SK-N-SH (cell line): ENCODE measurements around the gene ARHGAP23. TPM values are rescaled to one million over a fixed set of nuclear protein-coding genes. Genes with fewer than 3 reads are reported as not detected.

Experiments
- CTCF ChIA-PET: fragments of 300-600, 350-600 bp; formaldehyde crosslinking; extraction: SDS; loops from one replicate; lab custom pipeline; 2021; lab: Yijun Ruan, JAX
- POLR2A ChIA-PET: fragments of 350-600 bp; sonication (Branson Sonifier 250); formaldehyde crosslinking; extraction: SDS; loops from one replicate; lab custom pipeline; 2020; ENCODE audit warnings: antibody characterized with exemption, inconsistent platforms; lab: Yijun Ruan, JAX
- DNase-seq: peaks from one replicate; pipeline ENCODE4 v3.0.0; 2012
- H2AFZ ChIP-seq: fragments of 200-600 bp; sonication (generic); 2 replicates; pipeline ENCODE4 v1.8.1; 2016; ENCODE audit warnings: antibody characterized with exemption, mild to moderate bottlenecking, low read depth
- H3F3A ChIP-seq: fragments of 200-600 bp; sonication (generic); replicated peaks from 2 replicates; pipeline ENCODE3; 2016; ENCODE audit warnings: antibody characterized with exemption, mild to moderate bottlenecking; ENCODE audit not compliant: insufficient read depth
- H3K27ac ChIP-seq, 2 experiments: fragments of 200-500 bp in 1 of 2; fragments of 200-600 bp in 1 of 2; sonication (Bioruptor generic) in 1 of 2; sonication (generic), shearing (Covaris generic) in 1 of 2; 2 replicates each; pipeline versions ENCODE4 v1.5.1 to v1.6.1; 2014 to 2016; ENCODE audit warnings: low read depth in 2 of 2, inconsistent platforms in 1 of 2, low read length in 1 of 2, mild to moderate bottlenecking in 1 of 2, mixed read lengths in 1 of 2
- H3K27me3 ChIP-seq: fragments of 200-600 bp; sonication (generic), shearing (Covaris generic); 2 replicates; pipeline ENCODE4 v1.6.1; 2016; ENCODE audit warnings: mixed run types; ENCODE audit not compliant: insufficient read depth
- H3K36me3 ChIP-seq, 2 experiments: fragments of 200-500 bp in 1 of 2; fragments of 200-600 bp in 1 of 2; sonication (Bioruptor generic) in 1 of 2; sonication (generic) in 1 of 2; replicated peaks in 1 of 2; 2 replicates each; pipeline versions ENCODE3 to v1.5.1; 2014 to 2016; ENCODE audit warnings: low read length in 1 of 2, mild to moderate bottlenecking in 1 of 2; ENCODE audit not compliant: insufficient read depth in 2 of 2, control insufficient read depth in 1 of 2
- H3K4me1 ChIP-seq, 2 experiments: fragments of 200-500 bp in 1 of 2; fragments of 200-600 bp in 1 of 2; sonication (Bioruptor generic) in 1 of 2; sonication (generic), shearing (Covaris generic) in 1 of 2; 2 replicates each; pipeline versions ENCODE4 v1.5.1 to v1.6.1; 2014 to 2016; ENCODE audit warnings: low read depth in 1 of 2, low read length in 1 of 2, mixed run types in 1 of 2; ENCODE audit not compliant: insufficient read depth in 2 of 2, control insufficient read depth in 1 of 2
- H3K4me2 ChIP-seq: fragments of 200-600 bp; sonication (generic), shearing (Covaris generic); 2 replicates; pipeline ENCODE4 v1.6.1; 2017; ENCODE audit warnings: mixed run types
- H3K4me3 ChIP-seq, 2 experiments: fragments of 200-500 bp in 1 of 2; fragments of 200-600 bp in 1 of 2; sonication (Bioruptor generic) in 1 of 2; sonication (generic), shearing (Covaris generic) in 1 of 2; 2 replicates each; pipeline versions ENCODE4 v1.5.1 to v1.8.1; 2014 to 2016; ENCODE audit warnings: low read depth in 2 of 2, inconsistent platforms in 1 of 2, low read length in 1 of 2, mild to moderate bottlenecking in 1 of 2, mixed read lengths in 1 of 2, moderate library complexity in 1 of 2
- H3K79me2 ChIP-seq: fragments of 200-600 bp; sonication (generic); 2 replicates; pipeline ENCODE4 v1.8.1; 2017; ENCODE audit warnings: mild to moderate bottlenecking; ENCODE audit not compliant: insufficient read depth
- H3K9ac ChIP-seq: fragments of 200-600 bp; sonication (generic); 2 replicates; pipeline ENCODE4 v1.6.1; 2017; ENCODE audit warnings: mixed run types
- H3K9me2 ChIP-seq: fragments of 200-600 bp; sonication (generic); 2 replicates; pipeline ENCODE4 v1.6.1; 2017; ENCODE audit warnings: mixed run types
- H3K9me3 ChIP-seq: fragments of 200-600 bp; sonication (generic); 2 replicates; pipeline ENCODE4 v1.6.1; 2017; ENCODE audit warnings: mixed run types, mild to moderate bottlenecking, moderate library complexity
- H4K20me1 ChIP-seq: fragments of 200-600 bp; sonication (generic); 2 replicates; pipeline ENCODE4 v1.6.1; 2017; ENCODE audit warnings: mild to moderate bottlenecking, mixed run types; ENCODE audit not compliant: insufficient read depth
- CHD2 ChIP-seq: fragments of 150-350 bp; IDR thresholded peaks from 2 replicates; pipeline ENCODE4 v1.6.1; 2018; ENCODE audit warnings: low read length; ENCODE audit not compliant: partially characterized antibody
- CTCF ChIP-seq: fragments of 200-600 bp; sonication (generic); IDR thresholded peaks from 2 replicates; pipeline ENCODE4 v1.6.1; 2017; ENCODE audit warnings: antibody characterized with exemption, mild to moderate bottlenecking, moderate library complexity
- EP300 ChIP-seq, 2 experiments: IDR thresholded peaks; 2 replicates each; pipeline versions ENCODE4 v1.4.0 to v1.6.1; 2012; ENCODE audit warnings: borderline replicate concordance in 1 of 2, low read depth in 1 of 2, low read length in 1 of 2
- FOXJ3 ChIP-seq: sonication (generic); formaldehyde crosslinking; IDR thresholded peaks from 2 replicates; pipeline ENCODE4 v1.5.1; 2020; ENCODE audit warnings: mild to moderate bottlenecking, missing genetic modification reagents
- FOXM1 ChIP-seq: IDR thresholded peaks from 2 replicates; pipeline ENCODE4 v1.4.0; 2012; ENCODE audit warnings: low read depth, mild to moderate bottlenecking
- GATA2 ChIP-seq: sonication (generic); formaldehyde crosslinking; IDR thresholded peaks from 2 replicates; pipeline ENCODE4 v1.5.0; 2020; ENCODE audit warnings: mild to moderate bottlenecking, missing genetic modification reagents
- MAX ChIP-seq: IDR thresholded peaks from 2 replicates; pipeline ENCODE4 v1.4.0; 2012; ENCODE audit warnings: low read depth
- MXI1 ChIP-seq: IDR thresholded peaks from 2 replicates; pipeline ENCODE4 v1.6.1; 2012; ENCODE audit warnings: mild to moderate bottlenecking, low read depth, low read length, improper control_type of control experiment
- NRF1 ChIP-seq: IDR thresholded peaks from 2 replicates; pipeline ENCODE4 v1.6.1; 2012; ENCODE audit warnings: low read depth, mild to moderate bottlenecking, low read length
- PBX3 ChIP-seq: IDR thresholded peaks from 2 replicates; pipeline ENCODE4; 2012
- POLR2AphosphoS5 ChIP-seq: IDR thresholded peaks from 2 replicates; pipeline ENCODE4 v1.6.1; 2012; ENCODE audit warnings: low read depth, low read length
- RAD21 ChIP-seq: IDR thresholded peaks from 2 replicates; pipeline ENCODE4 v1.6.1; 2012; ENCODE audit warnings: mild to moderate bottlenecking, low read length
- RCOR1 ChIP-seq: fragments of 150-350 bp; IDR thresholded peaks from 2 replicates; pipeline ENCODE4 v1.6.1; 2017; ENCODE audit warnings: antibody characterized with exemption, low read length
- REST ChIP-seq: IDR thresholded peaks from 2 replicates; pipeline ENCODE4 v1.6.1; 2012; ENCODE audit warnings: mild to moderate bottlenecking, low read depth, low read length, moderate library complexity
- RFX5 ChIP-seq: IDR thresholded peaks from 2 replicates; pipeline ENCODE4 v1.6.1; 2012; ENCODE audit warnings: mild to moderate bottlenecking, improper control_type of control experiment, low read length
- RXRA ChIP-seq: IDR thresholded peaks from 2 replicates; pipeline ENCODE4 v1.4.0; 2012; ENCODE audit warnings: low read depth, mild to moderate bottlenecking, borderline replicate concordance
- SIN3A ChIP-seq: IDR thresholded peaks from 2 replicates; pipeline ENCODE4 v1.6.1; 2012; ENCODE audit warnings: low read depth, mild to moderate bottlenecking, low read length, moderate library complexity, borderline replicate concordance
- SMC3 ChIP-seq: IDR thresholded peaks from 2 replicates; pipeline ENCODE4 v1.6.1; 2012; ENCODE audit warnings: low read depth, low read length, improper control_type of control experiment
- TEAD4 ChIP-seq: IDR thresholded peaks from 2 replicates; pipeline ENCODE4 v1.4.0; 2012; ENCODE audit warnings: mild to moderate bottlenecking, borderline replicate concordance; ENCODE audit not compliant: insufficient read depth
- USF1 ChIP-seq: IDR thresholded peaks from 2 replicates; pipeline ENCODE4 v1.4.0; 2012; ENCODE audit warnings: low read depth, borderline replicate concordance
- WGBS: methylation state at CpG from one replicate; pipeline ENCODE4 v1.1.6; 2017; ENCODE audit warnings: low lambda C conversion rate; 5-methylcytosine and 5-hydroxymethylcytosine counted together
- polyA plus RNA-seq, 3 experiments: library from polyadenylated mRNA; depleted of rRNA; stranded (reverse); fragments of >200 nt; gene quantifications; 2 replicates each; pipeline ENCODE4 v1.2.3, GENCODE V29; 2012

The ARHGAP23 gene
- polyA plus RNA-seq, 1 of the 3 experiments (the other 2 are of a cell fraction) = 19.2 TPM

GRCh38 chr17:38405654-38406053 lies 22.6 kb upstream of the ARHGAP23 start:
- Histone ChIP-seq H3K36me3 (peaks cover 0 to 11% of the 10 kb centered on the region in 2 experiments), H3K79me2 (no peaks in the 10 kb centered on the region), H3K4me1 (peaks cover 0 to 41% of the 10 kb centered on the region in 2 experiments; a peak in 2 of 4 replicates), H3K9me3 (no peaks in the 10 kb centered on the region), H3K9ac (no peak overlapping the region), H3F3A (no peaks in the 10 kb centered on the region), H4K20me1 (no peaks in the 10 kb centered on the region), H3K27ac (no peak overlapping the region), H2AFZ (no peak overlapping the region), H3K9me2 (no peaks in the 10 kb centered on the region), H3K4me2 (no peak overlapping the region), H3K27me3 (no peaks in the 10 kb centered on the region), H3K4me3 (no peak overlapping the region)
- POLR2A ChIA-PET = no interaction called here
- 94% methylated on average over 4 of the region's 4 CpGs for WGBS
- no peak for DNase-seq
- TF ChIP-seq SIN3A (no peak), MAX (no peak), RCOR1 (no peak), MXI1 (no peak), TEAD4 (no peak), GATA2 (no peak), SMC3 (no peak), NRF1 (no peak), EP300 (IDR thresholded peaks at IDR 0.05; ENCODE audit: borderline replicate concordance in 1 of 2, low read depth in 1 of 2, low read length in 1 of 2) (no peak)
- CTCF ChIA-PET = interaction anchor here (0.8 to 2.0 kb wide), 2 partner anchors 8 to 57 kb away, joined by 3 to 9 read pairs; no protein-coding TSS in a partner anchor

- CTCF ChIA-PET = interaction anchor here (16.7 kb wide), 1 partner anchor 60 kb away, joined by 423 read pairs; the partner anchor contains the start of genes GPR179 and SOCS7
- Histone ChIP-seq H3K36me3 (no peaks in the 10 kb centered on the region), H3K79me2 (no peaks in the 10 kb centered on the region), H3F3A (no peaks in the 10 kb centered on the region), H3K9me3 (no peaks in the 10 kb centered on the region), H2AFZ (no peak overlapping the region), H3K4me1 (peaks cover 4 to 8% of the 10 kb centered on the region in 2 experiments; a peak in 3 of 4 replicates), H3K4me2 (no peak overlapping the region), H3K27ac (no peak overlapping the region), H3K4me3 (no peak overlapping the region), H3K9me2 (no peaks in the 10 kb centered on the region), H4K20me1 (no peaks in the 10 kb centered on the region), H3K27me3 (no peaks in the 10 kb centered on the region), H3K9ac (no peak overlapping the region)
- no peak for TF ChIP-seq RCOR1
- TF ChIP-seq REST = no peak
- no peak for TF ChIP-seq SIN3A
- no peak for TF ChIP-seq FOXM1
- no peak for TF ChIP-seq RXRA
- TF ChIP-seq USF1 = no peak
- TF ChIP-seq POLR2AphosphoS5 = no peak
- no peak for TF ChIP-seq MXI1
- TF ChIP-seq CHD2 = no peak
- TF ChIP-seq TEAD4 = no peak
- no peak for TF ChIP-seq FOXJ3 (CRISPR knock-in tag)
- no peak for TF ChIP-seq NRF1
- TF ChIP-seq RFX5 = no peak
- no peak for TF ChIP-seq CTCF
- no peak for TF ChIP-seq SMC3
- TF ChIP-seq PBX3 = no peak
- TF ChIP-seq RAD21 = no peak
- DNase-seq = no peak
- WGBS = 89% methylated on average over 1 of the region's 1 CpG
- POLR2A ChIA-PET = interaction anchor here (1.3 kb wide), 1 partner anchor 61 kb away, joined by 4 read pairs; no protein-coding TSS in a partner anchor
Measured at GRCh38 chr17:38410201-38410600, 18.1 kb upstream of the ARHGAP23 start.
